ENCODE results near the gene SLC37A1.

The SLC37A1 gene

DNA sequence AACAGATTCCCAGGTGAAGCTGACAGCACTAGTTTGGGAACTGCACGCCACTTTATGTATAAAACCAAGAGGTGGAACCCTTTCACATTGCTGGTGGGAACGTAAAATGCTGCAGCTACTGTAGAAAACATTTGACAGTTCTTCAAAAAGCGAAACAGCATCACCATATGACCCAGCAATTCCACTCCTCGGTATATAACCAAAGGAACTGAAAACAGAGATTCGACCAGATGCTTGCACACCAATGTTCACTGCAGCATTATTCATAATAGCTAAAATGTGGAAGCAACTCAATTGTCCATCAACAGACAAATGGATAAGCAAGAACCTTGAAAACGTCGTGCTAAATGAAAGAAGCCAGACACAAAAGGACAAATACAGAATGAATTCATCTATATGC, 35.1 kb upstream of the SLC37A1 start:
- no peak for DNase-seq

DNA sequence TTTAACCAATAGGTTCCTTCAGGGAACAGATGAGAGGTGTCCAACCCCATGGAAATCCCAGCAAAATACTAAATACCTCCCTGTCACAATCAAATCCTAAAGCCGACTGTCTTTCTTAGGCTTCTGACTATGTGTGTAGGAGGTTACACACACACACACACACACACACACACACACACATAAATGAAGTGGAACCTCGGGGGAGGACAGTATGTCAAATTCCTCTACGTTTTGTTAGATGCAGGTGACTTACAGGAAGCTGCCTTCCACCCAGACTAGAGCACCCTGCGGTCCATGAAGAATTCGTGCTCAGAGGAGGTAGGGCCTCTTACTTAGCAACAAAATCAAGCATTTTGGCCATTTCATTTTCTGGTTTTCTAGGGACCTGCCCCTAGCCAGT, 34.1 kb upstream of the SLC37A1 start:
- DNase-seq, result no peak

DNA sequence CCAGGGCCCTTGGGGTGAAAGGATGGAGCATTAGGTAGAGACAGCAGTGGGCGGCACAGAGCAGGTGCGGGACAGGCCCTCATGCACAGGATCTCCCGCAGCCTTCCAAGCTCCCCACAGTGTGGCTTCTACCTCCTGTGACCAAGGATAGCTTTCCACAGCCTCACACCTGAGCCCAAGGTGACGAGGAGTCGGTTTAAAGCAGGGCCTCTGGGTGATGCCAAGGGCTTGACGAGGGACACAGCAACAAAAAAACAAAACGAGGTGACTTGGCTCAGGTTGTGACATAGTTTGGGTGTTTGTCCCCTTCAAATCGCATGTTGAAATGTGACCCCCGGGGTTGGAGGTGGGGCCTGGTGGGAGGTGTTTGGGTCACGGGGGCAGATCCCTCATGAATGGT, 32.9 kb upstream of the SLC37A1 start:
- no peak for DNase-seq

DNA sequence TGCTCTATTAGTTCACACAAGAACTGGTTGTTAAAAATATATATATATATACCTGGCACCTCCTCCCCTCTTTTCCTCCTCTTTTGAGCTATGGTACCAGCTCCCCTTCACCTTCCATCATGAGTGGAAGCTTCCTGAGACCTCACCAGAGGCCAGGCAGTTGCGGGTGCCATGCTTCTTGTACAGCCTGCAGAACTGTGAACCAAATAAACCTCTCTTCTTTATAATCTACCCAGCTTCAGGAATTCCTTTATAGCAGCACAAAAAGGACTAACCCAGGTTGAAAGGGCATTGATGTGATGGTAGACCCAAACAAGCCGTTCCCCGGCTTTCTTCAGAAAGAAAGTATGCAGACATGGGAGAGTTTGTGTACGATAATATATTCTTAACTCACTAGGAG, 32.5 kb upstream of the SLC37A1 start:
- DNase-seq, result no peak

DNA sequence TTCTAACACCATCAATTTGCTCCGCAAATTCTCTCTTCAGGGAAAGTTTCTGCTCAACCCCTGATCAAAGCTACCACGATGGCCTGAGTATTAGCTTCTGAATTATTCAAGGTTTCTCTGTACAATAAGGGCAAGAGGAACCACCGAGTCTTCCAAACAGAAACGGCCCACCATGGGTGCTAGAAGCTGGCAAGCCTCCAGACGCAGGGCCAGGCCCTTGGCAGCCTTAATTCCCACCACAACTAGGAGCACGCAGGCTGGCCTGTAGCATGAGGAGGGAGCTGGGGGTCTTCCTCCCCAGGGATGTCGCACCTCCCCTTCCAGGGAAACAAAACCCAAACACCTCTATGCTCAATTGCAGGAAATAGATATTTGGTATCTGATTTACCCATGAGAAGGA, 28.7 kb upstream of the SLC37A1 start:
- DNase-seq, result no peak

DNA sequence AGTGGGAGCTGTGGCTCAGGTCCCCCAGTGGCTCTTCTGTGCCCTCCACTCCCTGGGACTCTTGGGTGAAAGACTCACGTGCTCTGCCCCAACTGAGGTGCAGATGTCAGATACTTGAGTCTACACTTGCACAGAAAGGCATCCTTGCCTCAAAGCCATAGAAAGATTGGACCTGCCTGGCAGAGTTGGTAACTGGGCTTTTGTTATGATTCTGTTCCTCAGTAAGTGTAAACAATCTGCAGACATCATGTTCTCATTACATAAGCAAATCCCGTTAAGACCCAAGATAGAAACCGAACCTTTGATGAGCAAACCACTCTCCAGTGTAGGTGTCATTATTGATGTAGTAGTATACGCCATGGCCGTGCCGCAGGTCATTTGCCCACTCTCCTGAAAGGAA, 27.6 kb upstream of the SLC37A1 start:
- DNase-seq, result no peak

DNA sequence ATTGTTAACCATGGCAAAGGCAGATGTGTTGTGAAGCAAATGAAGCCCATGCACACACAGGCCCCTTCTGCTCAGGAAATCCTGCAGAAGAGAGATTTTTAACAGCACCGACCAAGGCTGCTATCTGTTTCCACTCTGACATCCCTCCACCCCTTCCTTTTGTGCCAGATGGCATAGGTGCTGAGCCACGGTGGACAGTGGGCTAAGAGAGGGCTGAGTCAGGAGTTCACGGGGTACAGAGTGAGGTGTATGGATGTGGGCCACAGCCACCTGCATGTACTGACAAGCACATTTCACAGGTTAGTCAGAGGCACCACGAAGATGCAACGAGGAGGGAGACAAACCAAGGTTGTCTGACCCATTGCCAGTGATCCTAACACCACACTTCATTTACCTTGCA, 27.1 kb upstream of the SLC37A1 start:
- DNase-seq, result no peak

DNA sequence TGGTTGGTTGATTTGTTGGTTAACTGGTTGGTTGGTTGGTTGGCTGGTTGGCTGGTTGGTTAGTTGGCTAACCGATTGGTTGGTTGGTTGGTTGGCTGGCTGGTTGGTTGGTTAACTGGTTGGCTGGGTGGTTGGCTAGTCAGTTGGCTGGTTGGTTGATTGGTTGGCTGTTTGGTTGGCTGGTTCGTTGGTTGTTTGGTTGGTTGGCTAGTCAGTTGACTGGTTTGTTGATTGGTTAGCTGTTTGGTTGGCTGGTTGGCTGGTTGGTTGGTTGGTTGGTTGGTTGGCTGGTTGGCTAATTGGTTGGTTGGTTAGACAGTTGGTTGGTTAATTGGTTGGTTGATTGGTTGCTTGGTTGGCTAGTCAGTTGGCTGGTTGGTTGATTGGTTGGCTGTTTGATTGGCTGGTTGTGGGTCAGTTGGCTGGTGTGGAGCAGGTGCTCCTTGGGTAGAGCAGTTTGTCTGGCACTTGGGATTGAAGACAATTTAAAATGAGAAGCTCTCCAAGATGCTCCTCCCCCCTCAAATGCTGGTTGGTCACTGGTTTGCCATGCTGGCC, 24.6 kb upstream of the SLC37A1 start:
- DNase-seq, result no peak

DNA sequence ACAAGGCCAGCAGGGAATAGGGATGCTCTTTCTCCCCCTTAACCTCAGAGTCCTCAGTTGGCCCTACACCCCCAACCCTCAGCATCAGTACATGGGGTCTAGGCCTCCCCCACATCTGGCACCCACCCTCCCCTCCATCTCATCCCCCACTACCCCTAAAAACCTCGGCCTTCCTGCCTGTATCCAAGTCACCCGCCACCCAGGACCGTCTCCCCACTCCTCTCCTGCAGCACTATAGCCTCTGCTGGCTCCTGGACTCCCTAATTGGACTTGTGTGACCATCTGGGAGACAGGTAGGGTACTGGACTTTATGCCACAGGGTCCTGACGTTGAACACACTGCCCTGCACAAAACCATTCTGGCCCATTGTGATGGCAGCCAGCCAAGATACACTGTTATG, 23.7 kb upstream of the SLC37A1 start:
- no peak for DNase-seq

DNA sequence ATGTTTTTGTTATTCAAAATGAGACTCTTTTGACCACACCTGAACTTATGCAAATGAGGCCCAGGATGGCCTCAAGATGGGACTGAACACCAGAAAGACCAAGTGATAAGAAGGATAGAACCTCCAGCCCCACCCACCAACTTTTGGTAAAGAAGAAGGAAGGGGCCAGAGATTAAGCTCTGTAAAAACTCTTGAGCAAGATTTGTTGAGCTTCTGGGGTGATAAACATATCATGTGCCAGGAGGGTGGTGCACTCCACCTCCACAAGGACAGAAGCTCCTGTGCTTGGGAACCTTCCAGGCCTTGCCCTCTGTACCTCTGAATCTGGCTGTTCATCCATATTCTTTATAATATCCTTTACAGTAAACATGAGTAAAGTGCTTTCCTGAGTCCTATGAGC, 22.9 kb upstream of the SLC37A1 start:
- DNase-seq, result no peak

DNA sequence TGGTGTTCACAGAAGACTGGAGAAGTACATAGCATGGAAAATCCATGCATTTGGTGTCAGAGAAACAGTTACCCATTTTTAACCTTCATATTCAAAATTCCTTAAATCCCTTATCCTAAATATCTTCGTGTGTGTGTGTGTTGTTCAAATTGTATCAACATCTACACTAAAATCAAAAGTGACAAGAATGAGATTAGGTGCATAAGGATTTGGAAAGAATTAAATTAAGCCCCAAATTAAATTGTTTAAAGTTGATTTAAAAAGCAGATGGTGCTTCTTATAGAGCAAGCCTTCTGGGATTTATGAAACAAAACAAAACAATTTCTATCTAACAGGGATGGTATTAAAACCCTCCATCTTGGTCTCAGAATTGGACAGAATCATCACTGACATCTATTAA, 22.3 kb upstream of the SLC37A1 start:
- no peak for DNase-seq

DNA sequence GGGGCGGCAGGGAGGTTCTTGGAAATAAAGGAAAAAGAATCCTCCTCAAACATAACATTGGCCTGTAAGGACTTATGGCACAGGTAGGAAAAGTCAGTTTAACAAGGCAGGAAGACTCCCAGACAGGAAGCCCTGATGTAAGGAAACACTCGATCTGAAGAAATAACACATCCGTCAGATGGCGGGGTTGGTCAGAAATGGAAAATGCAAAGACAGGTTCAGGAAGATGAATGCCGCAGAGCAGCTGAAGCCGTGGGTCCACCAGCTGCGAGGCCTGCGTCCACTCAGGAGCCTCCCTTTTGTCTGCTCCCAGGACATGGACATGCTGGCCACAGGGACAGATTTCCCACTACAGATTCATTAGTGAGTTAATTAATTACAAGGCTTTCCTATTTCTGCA, 21.5 kb upstream of the SLC37A1 start:
- no peak for DNase-seq

DNA sequence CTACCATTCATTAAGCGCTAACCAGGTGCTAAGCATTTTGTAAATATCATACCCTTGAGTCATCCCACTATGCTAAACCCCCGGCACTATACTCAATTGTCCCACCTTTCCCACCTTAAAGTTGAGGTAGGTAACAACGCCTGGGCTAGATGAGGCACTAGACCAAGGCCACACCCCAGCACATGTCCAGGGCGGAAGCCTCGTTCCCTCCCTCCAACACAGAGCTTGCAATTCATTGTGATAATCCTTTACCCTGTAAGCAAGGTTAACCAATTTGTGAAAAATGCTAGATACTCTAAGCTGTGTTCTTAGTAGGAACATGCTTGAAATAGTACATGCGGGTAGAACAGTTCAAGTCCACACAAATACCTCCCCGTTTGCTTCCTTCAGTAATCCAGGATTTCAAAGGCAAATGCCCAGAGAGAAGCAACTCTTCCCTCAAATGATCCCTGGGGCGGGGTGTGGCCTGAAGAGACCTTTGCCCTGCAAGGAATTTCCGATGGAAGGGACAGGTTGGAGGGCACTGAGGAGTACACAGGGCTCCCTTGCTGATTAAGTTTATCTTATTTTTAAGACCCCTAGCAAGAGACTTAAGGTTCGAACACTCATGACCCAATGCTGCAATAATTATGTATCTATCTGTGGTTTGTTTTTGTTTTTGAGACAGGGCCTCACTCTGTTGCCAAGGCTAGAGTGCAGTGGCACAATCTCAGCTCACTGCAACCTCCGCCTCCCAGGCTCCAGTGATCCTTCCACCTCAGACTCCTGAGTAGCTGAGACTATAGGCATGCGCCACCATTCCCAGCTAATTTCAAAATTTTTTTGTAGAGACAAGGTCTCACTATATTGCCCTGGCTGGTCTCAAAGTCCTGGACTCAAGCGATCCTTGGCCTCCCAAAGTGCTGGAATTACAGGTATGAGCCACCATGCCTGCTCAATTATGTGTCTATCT, 20.3 kb upstream of the SLC37A1 start:
- no peak for DNase-seq

DNA sequence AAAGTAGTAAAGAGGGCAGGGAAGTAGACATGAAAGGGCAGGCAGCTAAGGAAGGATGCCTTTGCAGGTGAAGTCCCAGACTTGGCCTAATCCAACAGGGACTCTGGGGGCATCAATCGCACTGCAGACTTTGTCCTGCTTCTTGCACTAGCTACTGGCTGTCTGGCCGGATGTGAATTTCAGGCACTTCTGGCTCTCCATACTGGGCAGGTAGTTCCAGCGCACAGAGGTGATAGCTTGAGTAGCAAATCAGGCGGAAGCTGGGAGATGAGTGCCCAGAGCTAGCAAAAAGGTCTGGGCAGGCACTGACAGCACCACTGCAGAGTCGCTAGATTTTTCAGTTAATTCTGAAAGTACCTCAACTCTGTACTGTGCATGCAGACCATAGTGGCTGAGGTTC, 18.6 kb upstream of the SLC37A1 start:
- no peak for DNase-seq

DNA sequence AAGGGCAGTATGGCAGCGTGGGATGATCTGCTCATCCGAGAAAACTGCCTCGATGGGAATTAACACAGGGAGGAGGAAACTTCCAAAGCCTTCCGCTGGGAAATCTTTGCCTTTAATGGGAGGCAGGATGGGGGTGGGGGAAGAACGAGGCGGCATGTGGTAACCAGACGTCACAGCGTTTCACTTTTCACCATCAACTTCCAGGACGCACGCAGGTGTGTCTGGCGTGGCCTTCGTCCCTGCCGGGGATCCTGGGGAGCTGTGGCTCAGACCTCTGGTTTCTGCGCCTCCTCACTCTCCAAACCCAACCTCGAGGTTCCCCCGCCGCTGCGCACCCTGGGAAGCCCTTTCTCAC, 17.9 kb upstream of the SLC37A1 start:
- no peak for DNase-seq

DNA sequence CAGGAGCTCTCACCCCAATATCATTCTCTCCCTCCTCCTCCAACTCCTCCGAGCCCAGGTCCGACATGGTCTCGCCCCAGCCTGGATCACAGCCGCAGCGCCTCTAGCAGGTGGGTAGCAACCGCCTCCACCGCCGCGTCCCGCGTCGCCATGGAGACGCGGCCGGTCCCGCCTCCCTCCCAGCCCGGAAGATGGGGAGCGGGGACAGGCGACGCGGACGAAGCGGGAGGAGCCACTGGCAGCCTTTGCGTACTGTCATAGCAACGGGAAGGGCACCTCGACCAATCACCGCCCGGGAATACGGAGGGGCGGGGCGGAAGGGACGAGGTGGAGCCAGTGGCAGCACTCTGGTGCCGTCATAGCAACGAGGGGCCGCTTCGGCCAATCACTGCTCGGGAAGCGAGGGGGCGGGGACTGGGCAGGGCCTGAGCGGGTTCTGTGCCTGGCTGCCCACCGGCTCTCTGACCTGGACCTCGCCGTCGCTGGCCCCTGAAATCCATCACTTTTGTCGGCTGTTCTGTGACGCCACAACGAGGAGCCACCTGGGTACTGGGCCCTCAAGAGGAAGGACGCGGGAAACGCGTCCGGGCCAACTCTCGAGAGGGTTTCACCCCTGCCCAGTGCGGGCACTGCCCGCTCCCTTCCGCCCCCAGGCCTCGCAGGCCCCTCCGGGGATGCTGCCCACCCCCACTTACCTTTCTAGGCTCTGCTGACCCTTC, 17.4 kb upstream of the SLC37A1 start, which contains the start of gene RSPH1:
Gene RSPH1, minus strand, starts transcription at position 105 of the 719 bp plus-strand sequence. Its CDS starts 38 bp downstream, at position 67.
- DNase-seq, result peak; percentile 92

DNA sequence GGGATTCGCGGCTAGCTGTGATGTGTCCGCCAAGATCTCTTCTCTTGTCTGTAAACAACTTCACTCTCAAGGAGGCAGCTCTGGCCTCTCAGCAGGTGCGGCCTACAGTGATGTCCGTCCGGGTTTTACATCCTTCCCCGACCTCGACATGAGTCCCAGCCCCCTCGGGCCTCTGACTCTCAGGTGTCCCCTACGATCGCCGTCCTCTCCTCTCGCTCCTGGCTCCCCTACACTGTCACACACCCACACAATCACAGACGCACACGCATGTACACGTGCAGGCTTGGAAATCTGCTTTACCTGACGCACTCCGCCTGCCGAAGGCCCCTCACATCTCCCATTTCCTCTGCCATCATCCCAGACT, 16.8 kb upstream of the SLC37A1 start:
- no peak for DNase-seq

DNA sequence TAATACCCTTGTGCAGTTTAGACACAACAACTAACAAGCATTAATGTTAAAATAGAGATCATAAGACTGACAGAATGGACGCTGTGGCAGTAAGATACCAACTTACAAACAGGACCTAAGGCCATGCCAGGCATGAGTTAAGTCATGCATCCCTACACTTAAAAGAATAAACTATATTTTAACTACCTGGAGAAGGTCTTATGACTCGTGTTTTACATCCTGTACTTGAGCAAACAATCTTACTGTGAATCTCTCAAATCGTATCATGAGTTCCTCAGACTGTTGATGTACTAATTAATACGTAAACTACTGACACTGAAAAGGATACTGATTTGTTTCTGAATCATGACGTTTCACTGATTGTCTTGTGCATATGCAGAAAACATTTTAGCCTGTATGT, 15.6 kb upstream of the SLC37A1 start:
- no peak for DNase-seq

DNA sequence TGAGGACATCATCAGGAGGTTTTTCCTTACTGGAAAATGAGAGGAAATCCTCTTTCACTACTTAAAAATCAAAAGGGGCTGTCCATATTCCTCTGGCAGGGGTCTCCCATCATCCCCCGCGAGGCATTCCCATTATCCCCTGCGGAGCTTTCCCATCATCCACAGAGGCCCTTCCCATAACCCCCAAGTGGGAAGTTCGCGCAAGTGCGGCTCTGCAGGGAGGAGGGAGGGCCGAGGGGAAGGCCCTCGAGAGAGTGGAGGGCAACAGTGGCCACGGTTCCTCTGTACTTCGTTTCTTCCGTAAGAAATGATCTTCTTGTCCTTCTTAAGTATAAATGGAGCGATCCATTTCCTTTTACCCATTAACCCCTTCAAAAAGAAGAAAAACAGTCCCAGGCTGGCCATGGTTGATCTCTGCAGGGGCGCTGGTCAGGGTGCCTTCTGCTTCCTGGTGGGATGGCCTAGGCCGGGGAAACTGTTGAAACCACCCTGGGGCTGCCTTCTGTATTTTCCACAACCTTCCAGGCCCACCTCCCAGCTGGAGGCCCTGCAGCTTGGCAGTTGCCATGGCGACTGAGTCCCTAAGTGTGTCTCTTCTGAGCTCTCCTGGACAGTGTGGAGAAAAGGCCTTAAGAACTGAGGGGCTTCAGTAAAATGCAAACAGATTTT, 14.1 kb upstream of the SLC37A1 start:
- DNase-seq, result no peak

DNA sequence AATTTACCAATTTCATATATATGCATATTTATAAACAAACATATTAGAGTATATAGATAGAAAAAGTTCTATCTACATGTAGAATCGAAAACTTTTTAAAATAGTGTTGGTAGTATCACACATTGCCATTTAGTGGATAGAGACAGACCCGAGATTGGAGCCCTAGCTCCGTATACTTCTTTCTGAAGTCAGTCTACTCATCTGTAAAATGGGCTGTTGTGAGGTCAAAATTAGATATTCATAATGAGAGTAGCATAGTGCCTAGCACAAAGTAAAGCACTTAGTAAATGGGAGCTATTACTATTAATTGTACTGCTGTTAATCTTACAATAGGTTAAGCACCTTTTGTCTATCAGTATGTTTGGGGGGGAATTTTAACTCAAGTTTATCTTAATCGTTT, 13.4 kb upstream of the SLC37A1 start:
- DNase-seq, result no peak

DNA sequence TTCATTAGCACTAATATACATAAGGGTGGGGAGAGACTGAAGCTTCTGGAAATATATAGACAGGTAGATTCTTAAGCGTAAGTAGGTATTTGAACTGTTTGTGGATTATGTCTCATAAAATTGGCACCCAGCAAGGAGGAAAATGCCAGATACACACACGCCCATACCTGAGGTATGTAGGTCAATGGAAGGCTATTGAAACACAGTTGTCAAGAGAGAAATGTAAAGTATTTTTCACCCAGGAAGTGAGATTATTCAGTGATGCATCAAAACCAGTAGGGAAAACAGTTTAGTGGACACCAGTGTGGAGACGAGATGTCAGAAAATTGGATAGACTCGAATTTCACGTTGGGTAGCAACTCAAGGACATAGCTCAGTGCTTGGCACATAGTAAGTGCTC, 12.9 kb upstream of the SLC37A1 start:
- DNase-seq, result no peak

DNA sequence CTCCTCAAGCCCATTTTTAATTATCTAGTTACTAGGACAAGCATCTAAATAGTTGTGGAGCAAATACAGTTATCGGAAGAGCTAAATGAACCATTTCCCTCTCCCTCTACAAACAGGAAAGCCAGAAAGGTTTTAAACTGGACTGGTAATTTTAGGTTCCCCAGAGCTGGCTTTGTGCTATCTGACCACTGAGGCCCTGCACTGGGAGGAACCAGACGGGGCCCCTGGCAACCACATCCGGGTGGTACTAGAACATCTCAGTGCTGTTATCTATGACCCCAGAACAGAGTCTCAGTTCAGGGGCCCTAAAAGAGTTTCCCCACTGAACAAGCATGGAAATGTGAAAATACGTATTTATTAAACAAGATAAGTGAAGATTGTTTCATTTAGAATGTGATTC, 9.9 kb upstream of the SLC37A1 start:
- DNase-seq, result no peak

DNA sequence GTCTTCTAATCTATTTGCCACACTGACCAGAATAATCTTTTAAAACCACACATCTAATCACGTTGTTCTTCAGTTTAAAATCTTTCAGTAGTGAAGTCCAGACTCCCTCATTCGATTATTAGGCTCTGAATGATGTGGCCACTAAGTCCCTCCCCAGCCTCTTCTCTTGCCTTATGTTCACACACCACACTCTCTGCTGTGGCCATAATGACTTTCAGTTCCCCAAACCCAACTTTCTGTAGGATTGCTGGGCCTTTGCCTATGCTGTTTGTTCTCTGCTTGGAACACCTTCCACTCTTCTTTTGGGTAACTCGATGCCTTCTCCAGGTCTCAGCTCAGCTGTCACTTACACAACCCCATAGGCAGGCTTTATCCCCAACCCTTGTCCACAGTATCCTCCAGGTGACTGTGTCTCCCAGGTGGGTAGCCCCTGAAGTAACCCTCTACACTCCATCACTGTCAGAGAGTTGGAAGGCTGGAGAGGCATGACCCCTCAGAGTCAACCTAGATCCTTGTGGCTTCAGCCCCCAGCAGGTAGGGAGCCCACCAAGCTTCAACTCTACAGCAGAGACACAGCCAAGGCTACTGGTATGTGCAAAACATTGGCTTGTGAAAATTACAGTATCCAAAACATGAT, 8.4 kb upstream of the SLC37A1 start:
- DNase-seq, result no peak

Data from right kidney (tissue), 1 donor.